GM12875 (cell line): ENCODE measurements around the gene CALML3.

Experiments
- H3K4me3 ChIP-seq: one replicate; pipeline ENCODE4 v1.5.1; 2011; ENCODE audit warnings: low read depth, low read length, control low read depth
- CTCF ChIP-seq: IDR thresholded peaks from 2 replicates; pipeline ENCODE4 v1.5.1; 2011; ENCODE audit warnings: low read depth, mild to moderate bottlenecking, control low read depth, inconsistent platforms, low read length, moderate library complexity, borderline replicate concordance; ENCODE audit not compliant: insufficient read depth

Gene CALML3

DNA sequence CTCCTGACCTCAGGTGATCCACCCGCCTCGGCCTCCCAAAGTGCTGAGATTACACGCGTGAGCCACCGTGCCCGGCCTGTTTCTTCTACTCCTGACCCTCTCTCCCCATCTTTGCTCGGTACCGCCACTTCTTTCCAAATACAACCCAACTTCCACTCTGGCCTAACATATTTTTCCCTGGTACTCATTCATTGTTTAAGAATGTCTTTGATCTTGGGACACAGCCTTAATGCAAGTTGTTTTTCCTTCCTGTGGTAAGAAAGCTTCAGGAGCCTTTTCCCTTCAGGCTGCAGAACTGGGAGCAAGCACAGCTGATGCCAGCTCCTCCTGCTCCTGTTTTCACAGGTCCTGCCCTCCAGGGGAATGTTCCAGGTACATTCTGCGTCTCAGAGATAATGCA is 13.7 kb downstream of the CALML3 start:
- TF ChIP-seq CTCF: no peak
- H3K4me3 ChIP-seq: no peak overlapping the region

GRCh38 chr10:5538892-5539651 is 14.3 kb downstream of the CALML3 start:
- TF ChIP-seq CTCF: no peak
- H3K4me3 ChIP-seq: no peak overlapping the region

DNA sequence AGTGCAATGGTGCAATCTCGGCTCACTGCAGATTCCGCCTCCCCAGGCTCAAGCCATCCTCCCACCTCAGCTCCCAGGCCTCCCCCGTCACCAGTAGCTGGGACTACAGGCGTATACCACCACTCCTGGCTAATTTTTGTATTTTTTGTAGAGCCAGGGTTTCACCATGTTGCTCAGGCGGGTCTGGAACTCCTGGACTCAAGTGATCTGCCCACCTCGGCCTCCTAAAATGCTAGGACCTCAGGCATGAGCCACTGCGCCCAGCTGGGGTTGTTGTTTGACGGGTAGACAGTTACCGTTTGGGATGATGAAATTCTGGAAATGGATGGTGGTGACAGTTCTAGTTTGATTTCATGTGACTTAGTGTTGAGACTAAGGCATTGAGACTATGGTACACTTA is 15.3 kb downstream of the CALML3 start:
- TF ChIP-seq CTCF: no peak
- H3K4me3 ChIP-seq: no peak overlapping the region

DNA sequence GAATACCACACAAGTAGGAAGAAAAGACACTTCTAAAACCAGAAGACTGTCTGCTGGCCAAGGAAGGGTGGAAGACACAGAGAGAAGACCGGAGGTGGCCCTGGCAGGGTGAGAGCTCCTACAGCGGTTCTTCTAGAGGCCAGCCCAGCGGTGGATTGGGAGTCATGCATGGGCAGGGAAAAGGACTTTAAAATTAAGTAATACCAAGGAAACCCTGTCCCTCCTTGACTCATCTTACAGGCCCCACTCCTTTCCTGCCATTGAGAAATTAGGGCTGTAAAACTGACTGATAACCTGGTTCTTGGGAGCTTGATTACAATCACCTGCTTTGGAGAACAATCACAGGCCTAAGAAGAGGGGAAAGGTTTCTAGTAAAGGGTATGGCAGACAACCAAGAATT is 16.1 kb downstream of the CALML3 start:
- TF ChIP-seq CTCF: no peak
- H3K4me3 ChIP-seq: no peak overlapping the region

GRCh38 chr10:5542100-5542499 is 17.3 kb downstream of the CALML3 start:
- no peak overlapping the region for H3K4me3 ChIP-seq
- no peak for TF ChIP-seq CTCF

- TF ChIP-seq CTCF: no peak
- no peak overlapping the region for H3K4me3 ChIP-seq
Measured at GRCh38 chr10:5543623-5544022, 18.9 kb downstream of the CALML3 start.

DNA sequence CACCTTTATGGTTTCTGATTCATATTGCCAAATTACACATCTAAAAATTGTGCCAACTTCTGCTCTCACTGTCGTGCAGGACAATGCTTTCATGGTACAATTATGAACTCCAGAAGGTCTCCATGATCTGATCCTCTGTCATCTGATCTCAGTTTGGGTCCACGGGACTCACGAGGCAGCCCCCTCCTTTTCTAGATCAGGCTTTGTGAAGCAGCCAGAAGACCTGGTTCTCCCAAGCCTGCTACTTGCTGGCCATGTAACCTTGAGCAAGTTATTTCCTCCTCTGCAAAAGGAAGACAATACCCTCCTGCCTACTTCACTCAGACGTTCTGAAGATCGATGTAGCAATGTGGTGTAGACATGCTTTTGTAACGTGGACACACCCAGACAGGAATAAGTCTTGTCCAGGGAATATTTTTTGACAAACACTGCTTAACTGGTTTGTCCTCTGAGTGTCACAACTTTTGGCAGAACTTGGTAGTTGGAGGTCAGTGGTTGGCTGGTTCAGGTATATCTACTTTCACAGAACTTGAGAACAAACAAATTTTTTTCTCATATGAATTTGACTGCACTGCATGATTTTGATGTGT is 19.6 kb downstream of the CALML3 start:
- no peak for TF ChIP-seq CTCF
- no peak overlapping the region for H3K4me3 ChIP-seq
